Measurements from ENCODE around the gene ABCD4.

DNA sequence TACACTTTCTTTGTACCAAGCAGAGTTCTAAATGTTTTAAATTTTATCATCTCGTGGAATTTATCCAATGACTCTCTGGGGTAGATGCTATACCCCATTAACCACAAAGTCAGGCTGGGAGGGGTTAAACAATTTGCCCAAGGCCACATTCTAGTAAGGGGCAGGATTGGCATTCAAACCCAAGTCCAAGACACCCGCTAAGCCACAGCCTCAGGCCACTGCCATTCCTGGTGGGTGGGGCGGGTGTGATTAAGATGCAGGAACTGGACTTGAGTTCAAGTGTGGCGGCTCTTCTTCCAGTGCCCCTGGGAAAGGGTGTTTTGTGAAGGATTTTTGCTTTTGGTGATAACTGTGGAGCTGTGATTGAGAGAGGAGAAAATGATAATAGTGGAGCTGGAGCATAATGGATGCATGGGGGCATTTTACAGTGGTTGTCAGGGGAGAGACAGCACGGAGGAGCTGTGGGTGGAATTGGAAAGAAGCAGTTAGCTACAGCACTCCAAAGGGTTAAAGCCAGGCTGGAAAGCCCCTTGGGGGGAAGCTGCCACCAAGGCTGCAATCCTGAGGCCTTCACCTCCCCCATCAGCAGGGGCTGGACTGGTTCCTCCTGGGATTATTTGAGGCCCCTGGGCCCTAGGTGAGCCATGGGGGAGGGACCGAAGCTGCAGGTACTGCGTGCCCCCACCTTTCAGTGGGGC is 44.5 kb upstream of the ABCD4 start:
- TF ChIP-seq, protein P1, sequence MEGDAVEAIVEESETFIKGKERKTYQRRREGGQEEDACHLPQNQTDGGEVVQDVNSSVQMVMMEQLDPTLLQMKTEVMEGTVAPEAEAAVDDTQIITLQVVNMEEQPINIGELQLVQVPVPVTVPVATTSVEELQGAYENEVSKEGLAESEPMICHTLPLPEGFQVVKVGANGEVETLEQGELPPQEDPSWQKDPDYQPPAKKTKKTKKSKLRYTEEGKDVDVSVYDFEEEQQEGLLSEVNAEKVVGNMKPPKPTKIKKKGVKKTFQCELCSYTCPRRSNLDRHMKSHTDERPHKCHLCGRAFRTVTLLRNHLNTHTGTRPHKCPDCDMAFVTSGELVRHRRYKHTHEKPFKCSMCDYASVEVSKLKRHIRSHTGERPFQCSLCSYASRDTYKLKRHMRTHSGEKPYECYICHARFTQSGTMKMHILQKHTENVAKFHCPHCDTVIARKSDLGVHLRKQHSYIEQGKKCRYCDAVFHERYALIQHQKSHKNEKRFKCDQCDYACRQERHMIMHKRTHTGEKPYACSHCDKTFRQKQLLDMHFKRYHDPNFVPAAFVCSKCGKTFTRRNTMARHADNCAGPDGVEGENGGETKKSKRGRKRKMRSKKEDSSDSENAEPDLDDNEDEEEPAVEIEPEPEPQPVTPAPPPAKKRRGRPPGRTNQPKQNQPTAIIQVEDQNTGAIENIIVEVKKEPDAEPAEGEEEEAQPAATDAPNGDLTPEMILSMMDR (IDR thresholded peaks at IDR 0.05) = no peak
- TF ChIP-seq POLR2A (IDR thresholded peaks at IDR 0.05) = no peak
